Fibroblast of lung (primary cell): ENCODE results near the gene ZBTB7C. TPM values are rescaled to one million over a fixed set of nuclear protein-coding genes. Genes with fewer than 3 reads are reported as not detected.

ENCODE experiments used
- DNase-seq, 2 donors: peaks; one replicate each; pipeline versions ENCODE4 v3.0.0 to v3.0.0-alpha.2; 2010; ENCODE audit warnings: low read depth in 2 of 2
- H2AFZ ChIP-seq: 2 replicates; pipeline ENCODE4 v1.5.1; 2012; ENCODE audit warnings: low read length, control low read depth, inconsistent platforms
- H3K27ac ChIP-seq: 2 replicates; pipeline ENCODE4 v1.5.1; 2011; ENCODE audit warnings: low read length, control low read depth; ENCODE audit not compliant: insufficient read depth
- H3K27me3 ChIP-seq: 2 replicates; pipeline ENCODE4 v1.5.1; 2011; ENCODE audit warnings: mild to moderate bottlenecking, low read length; ENCODE audit not compliant: control insufficient read depth, insufficient read depth
- H3K36me3 ChIP-seq: 2 replicates; pipeline ENCODE4 v1.5.1; 2011; ENCODE audit warnings: low read length; ENCODE audit not compliant: control insufficient read depth, insufficient read depth
- H3K4me1 ChIP-seq: 2 replicates; pipeline ENCODE4 v1.5.1; 2011; ENCODE audit warnings: low read length; ENCODE audit not compliant: control insufficient read depth, insufficient read depth; ENCODE audit errors: extremely low read depth
- H3K4me2 ChIP-seq: 2 replicates; pipeline ENCODE4 v1.5.1; 2011; ENCODE audit warnings: low read length, control low read depth; ENCODE audit not compliant: insufficient read depth; ENCODE audit errors: extremely low read depth
- H3K4me3 ChIP-seq, 4 experiments: fragments of 200-600 bp in 1 of 4; sonication (generic) in 1 of 4; replicated peaks in 1 of 4; 2 replicates each; pipeline ENCODE4 v1.5.1; 2011 to 2016; ENCODE audit warnings: low read length in 4 of 4, low read depth in 3 of 4, mild to moderate bottlenecking in 3 of 4, control low read depth in 2 of 4, inconsistent platforms in 1 of 4, mixed read lengths in 1 of 4; ENCODE audit not compliant: insufficient read depth in 1 of 4; ENCODE audit errors: control extremely low read depth in 1 of 4
- H3K79me2 ChIP-seq: 2 replicates; pipeline ENCODE4 v1.5.1; 2012; ENCODE audit warnings: mild to moderate bottlenecking, low read length, inconsistent platforms; ENCODE audit not compliant: control insufficient read depth, insufficient read depth
- H3K9ac ChIP-seq: 2 replicates; pipeline ENCODE4 v1.5.1; 2011; ENCODE audit warnings: mild to moderate bottlenecking, low read length, control low read depth; ENCODE audit not compliant: insufficient read depth
- H3K9me3 ChIP-seq: 2 replicates; pipeline ENCODE4 v1.5.1; 2012; ENCODE audit warnings: low read depth, low read length; ENCODE audit not compliant: control insufficient read depth, insufficient read depth
- H4K20me1 ChIP-seq: 2 replicates; pipeline ENCODE4 v1.5.1; 2011; ENCODE audit warnings: low read length; ENCODE audit not compliant: control insufficient read depth, insufficient read depth; ENCODE audit errors: extremely low read depth
- CTCF ChIP-seq, 2 donors: IDR thresholded peaks in 1 of 2; conservative IDR thresholded peaks in 1 of 2; 1 replicate in 1 of 2; 2 replicates in 1 of 2; pipeline ENCODE4 v1.5.1; 2011 to 2012; ENCODE audit warnings: low read length in 2 of 2, control low read depth in 1 of 2, inconsistent platforms in 1 of 2, low read depth in 1 of 2, mild to moderate bottlenecking in 1 of 2
- EZH2 ChIP-seq: IDR thresholded peaks from 2 replicates; pipeline ENCODE4 v1.5.1; 2012; ENCODE audit warnings: low read length, control low read depth, mild to moderate bottlenecking; ENCODE audit errors: missing control alignments
- polyA plus RNA-seq, 2 donors: library from polyadenylated mRNA; depleted of rRNA in 1 of 2; stranded (reverse) in 1 of 2; unstranded in 1 of 2; fragments of >200 nt; gene quantifications; 2 replicates each; pipeline ENCODE4 v1.2.1, GENCODE V29; 2011 to 2012; ENCODE audit warnings: missing spikeins in 1 of 2
- total RNA-seq: library from RNA; depleted of rRNA; stranded (reverse); fragments of >200 nt; gene quantifications from 2 replicates; pipeline ENCODE4 v1.2.1, GENCODE V29; 2014

ZBTB7C gene
- total and polyA plus RNA-seq, 2 donors (not counting 1 experiment from before 2014, with no cell fraction given) = 0.19 to 0.33 TPM

GRCh38 chr18:48428475-48429177 is 19.4 kb upstream of the ZBTB7C start:
- H3K27ac ChIP-seq = no peak overlapping the region
- DNase-seq = peak in 1 of 2 donors; percentile 59

GRCh38 chr18:48422947-48423378 is 13.8 kb upstream of the ZBTB7C start:
- Histone ChIP-seq H3K79me2 (no peaks in the 10 kb centered on the region), H3K27me3 (peaks cover 11% of the 10 kb centered on the region), H3K27ac (no peak overlapping the region), H3K9me3 (no peaks in the 10 kb centered on the region), H3K4me3 (no peak overlapping the region), H3K4me2 (no peak overlapping the region), H2AFZ (no peak overlapping the region), H3K4me1 (no peaks in the 10 kb centered on the region), H3K36me3 (no peaks in the 10 kb centered on the region), H4K20me1 (no peaks in the 10 kb centered on the region), H3K9ac (no peak overlapping the region)
- no peak for TF ChIP-seq CTCF (conservative IDR thresholded peaks at IDR 0.05 in 1 of 2, IDR thresholded peaks at IDR 0.05 in 1 of 2; ENCODE audit: low read depth in 1 of 2, low read length in 2 of 2)
- TF ChIP-seq EZH2 = no peak
- no peak for DNase-seq

More at GRCh38 chr18:48428475-48429177, 19.4 kb upstream of the ZBTB7C start:
- Histone ChIP-seq H3K4me3 (no peak overlapping the region), H3K9me3 (no peaks in the 10 kb centered on the region), H4K20me1 (no peaks in the 10 kb centered on the region), H3K4me1 (no peaks in the 10 kb centered on the region), H2AFZ (no peak overlapping the region), H3K79me2 (no peaks in the 10 kb centered on the region), H3K27me3 (peaks cover 12% of the 10 kb centered on the region), H3K4me2 (no peak overlapping the region), H3K9ac (no peak overlapping the region), H3K36me3 (no peaks in the 10 kb centered on the region)
- TF ChIP-seq CTCF (conservative IDR thresholded peaks at IDR 0.05 in 1 of 2, IDR thresholded peaks at IDR 0.05 in 1 of 2; ENCODE audit: low read depth in 1 of 2, low read length in 2 of 2) = no peak
- no peak for TF ChIP-seq EZH2

- H2AFZ ChIP-seq = no peak overlapping the region
- no peak overlapping the region for H3K9ac ChIP-seq
- no peaks in the 10 kb centered on the region for H4K20me1 ChIP-seq
- no peak overlapping the region for H3K27ac ChIP-seq
- no peaks in the 10 kb centered on the region for H3K36me3 ChIP-seq
- DNase-seq = no peak
- no peaks in the 10 kb centered on the region for H3K4me1 ChIP-seq
- H3K27me3 ChIP-seq = peaks cover 11% of the 10 kb centered on the region
- H3K4me2 ChIP-seq = no peak overlapping the region
- no peaks in the 10 kb centered on the region for H3K9me3 ChIP-seq
- TF ChIP-seq EZH2 (no peak), CTCF (conservative IDR thresholded peaks at IDR 0.05 in 1 of 2, IDR thresholded peaks at IDR 0.05 in 1 of 2; ENCODE audit: low read depth in 1 of 2, low read length in 2 of 2) (no peak)
- no peak overlapping the region for H3K4me3 ChIP-seq
- no peaks in the 10 kb centered on the region for H3K79me2 ChIP-seq
Observed at GRCh38 chr18:48419277-48420022, 10.3 kb upstream of the ZBTB7C start.
